Neuronal stem cell (in vitro differentiated cells): ENCODE data around the gene C11orf24.

ENCODE experiments used
- DNase-seq: peaks from one replicate; pipeline ENCODE4 v3.0.0-alpha.2; 2013; ENCODE audit warnings: low spot score
- H2AFZ ChIP-seq: one replicate; pipeline ENCODE4 v1.6.1; 2013; ENCODE audit warnings: mild to moderate bottlenecking, low read length, inconsistent platforms
- H2AK5ac ChIP-seq: 2 replicates; pipeline ENCODE4 v1.6.1; 2013; ENCODE audit warnings: low read depth, mild to moderate bottlenecking, inconsistent platforms, low read length, moderate library complexity, mixed read lengths
- H2BK120ac ChIP-seq: 2 replicates; pipeline ENCODE4 v1.6.1; 2013; ENCODE audit warnings: low read depth, mild to moderate bottlenecking, inconsistent platforms, low read length, moderate library complexity, mixed read lengths
- H2BK12ac ChIP-seq: one replicate; pipeline ENCODE4 v1.6.1; 2013; ENCODE audit warnings: low read length, inconsistent platforms
- H2BK15ac ChIP-seq: 2 replicates; pipeline ENCODE4 v1.6.1; 2013; ENCODE audit warnings: mild to moderate bottlenecking, low read length, inconsistent platforms, mixed read lengths
- H2BK5ac ChIP-seq: one replicate; pipeline ENCODE4 v1.6.1; 2013; ENCODE audit warnings: inconsistent platforms, mild to moderate bottlenecking, low read length, moderate library complexity
- H3K14ac ChIP-seq: one replicate; pipeline ENCODE4 v1.6.1; 2013; ENCODE audit warnings: low read length, inconsistent platforms
- H3K18ac ChIP-seq: 2 replicates; pipeline ENCODE4 v1.6.1; 2013; ENCODE audit warnings: low read length, inconsistent platforms
- H3K23ac ChIP-seq: 2 replicates; pipeline ENCODE4 v1.6.1; 2013; ENCODE audit warnings: low read depth, mild to moderate bottlenecking, mixed read lengths, low read length, inconsistent platforms; ENCODE audit not compliant: poor library complexity
- H3K27ac ChIP-seq: replicated peaks from 3 replicates; pipeline ENCODE4 v1.5.1; 2013; ENCODE audit warnings: low read length, inconsistent platforms
- H3K27me3 ChIP-seq, 3 experiments: 2 replicates each; pipeline ENCODE4 v1.6.1; 2013; ENCODE audit warnings: low read length in 3 of 3, mild to moderate bottlenecking in 2 of 3, inconsistent platforms in 1 of 3, low read depth in 1 of 3, mixed read lengths in 1 of 3, moderate library complexity in 1 of 3; ENCODE audit not compliant: control insufficient read depth in 3 of 3, insufficient read depth in 3 of 3
- H3K36me3 ChIP-seq, 2 donors: replicated peaks in 1 of 2; 2 replicates each; pipeline ENCODE4 v1.6.1; 2013; ENCODE audit warnings: low read length in 2 of 2; ENCODE audit not compliant: control insufficient read depth in 2 of 2, insufficient read depth in 2 of 2
- H3K4ac ChIP-seq: 2 replicates; pipeline ENCODE4 v1.6.1; 2013; ENCODE audit warnings: inconsistent platforms, mild to moderate bottlenecking, low read length, moderate library complexity
- H3K4me1 ChIP-seq, 2 donors: 1 replicate in 1 of 2; 2 replicates in 1 of 2; pipeline ENCODE4 v1.6.1; 2013; ENCODE audit warnings: low read length in 2 of 2, low read depth in 1 of 2; ENCODE audit not compliant: control insufficient read depth in 2 of 2, insufficient read depth in 1 of 2
- H3K4me2 ChIP-seq: one replicate; pipeline ENCODE4 v1.6.1; 2013; ENCODE audit warnings: mild to moderate bottlenecking, low read length, inconsistent platforms; ENCODE audit not compliant: insufficient read depth, poor library complexity, severe bottlenecking
- H3K4me3 ChIP-seq, 2 donors: 2 replicates each; pipeline ENCODE4 v1.5.1; 2013; ENCODE audit warnings: low read length in 2 of 2, mild to moderate bottlenecking in 2 of 2, inconsistent platforms in 1 of 2, moderate library complexity in 1 of 2
- H3K79me1 ChIP-seq: one replicate; pipeline ENCODE4 v1.6.1; 2013; ENCODE audit warnings: low read depth, mild to moderate bottlenecking, inconsistent platforms, low read length, moderate library complexity
- H3K9ac ChIP-seq: one replicate; pipeline ENCODE4 v1.6.1; 2013; ENCODE audit warnings: mild to moderate bottlenecking, low read depth, low read length, inconsistent platforms; ENCODE audit not compliant: poor library complexity
- H3K9me3 ChIP-seq, 2 donors: replicated peaks in 1 of 2; 2 replicates each; pipeline versions ENCODE3 to v1.6.1; 2013; ENCODE audit warnings: low read length in 2 of 2, mild to moderate bottlenecking in 2 of 2, inconsistent platforms in 1 of 2, low read depth in 1 of 2, mixed read lengths in 1 of 2, moderate library complexity in 1 of 2; ENCODE audit not compliant: control insufficient read depth in 2 of 2, insufficient read depth in 1 of 2
- H4K8ac ChIP-seq: one replicate; pipeline ENCODE4 v1.6.1; 2013; ENCODE audit warnings: low read depth, mild to moderate bottlenecking, inconsistent platforms, low read length, moderate library complexity
- H4K91ac ChIP-seq: one replicate; pipeline ENCODE4 v1.6.1; 2013; ENCODE audit warnings: low read length, low read depth, mild to moderate bottlenecking, inconsistent platforms; ENCODE audit not compliant: poor library complexity
- WGBS, 2 donors: extraction: QIAGEN DNeasy Blood & Tissue Kit; methylation state at CpG; one replicate each; pipeline ENCODE4 v1.1.7; 2013; ENCODE audit warnings: missing lambda C conversion rate in 2 of 2, mixed read lengths in 1 of 2; ENCODE audit not compliant: insufficient read length in 2 of 2, insufficient replicate concordance in 1 of 2; ENCODE audit errors: extremely low coverage in 2 of 2; 5-methylcytosine and 5-hydroxymethylcytosine counted together

The C11orf24 gene

DNA sequence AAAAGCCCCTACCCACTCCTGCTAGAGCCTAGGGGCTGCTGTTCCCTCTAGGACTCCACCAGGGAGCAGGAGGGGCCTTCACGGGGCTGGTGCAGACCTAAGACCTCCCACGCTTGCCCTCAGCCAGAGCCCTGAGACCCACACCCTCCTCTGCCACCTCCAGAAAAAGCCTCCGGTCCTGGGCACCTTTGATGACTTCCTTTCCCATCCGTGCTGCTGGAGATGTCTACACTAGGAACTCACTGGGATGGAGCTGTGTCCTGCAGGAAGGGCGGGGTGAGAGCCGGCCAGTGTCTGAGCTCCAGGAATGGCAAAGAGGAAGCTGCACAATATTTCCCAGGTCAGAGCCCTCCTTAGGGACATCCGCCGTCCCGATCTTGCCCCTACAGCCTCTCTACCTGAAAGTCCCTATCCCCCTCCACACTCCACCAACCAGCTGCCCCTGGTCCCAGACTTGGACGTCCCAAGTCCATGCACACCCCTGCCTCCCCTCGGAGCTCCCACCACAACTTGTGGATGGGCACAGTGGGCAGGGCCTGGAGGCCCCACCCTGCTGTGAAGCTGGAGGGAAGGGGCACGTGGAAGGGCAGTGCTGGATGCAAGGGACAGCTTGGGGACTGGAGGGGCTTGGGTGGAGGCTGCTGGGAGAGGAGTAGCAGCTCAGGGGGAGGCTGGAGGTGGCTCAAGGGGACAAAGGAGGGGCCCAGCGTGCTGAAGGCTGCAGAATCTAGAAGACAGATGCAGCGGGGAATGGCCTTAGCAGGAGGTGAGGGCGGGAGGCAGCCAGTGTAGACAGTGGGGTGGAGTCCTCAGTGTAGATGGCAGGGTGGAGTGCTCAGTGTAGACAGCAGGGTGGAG, 27.1 kb upstream of the C11orf24 start:
- H2BK5ac ChIP-seq, result peak overlapping the region; percentile 13
- peaks cover 0 to 2% of the 10 kb centered on the region in 2 donors for H3K4me1 ChIP-seq
- peak overlapping the region; percentile 58 for H2BK12ac ChIP-seq
- H3K4me3 ChIP-seq, result peak overlapping the region in 1 of 2 donors; percentile 2
- DNase-seq, result no peak
- H3K23ac ChIP-seq, result peak overlapping the region; percentile 43
- peak overlapping the region; percentile 89 for H3K14ac ChIP-seq
- no peak overlapping the region for H3K27ac ChIP-seq
- H3K18ac ChIP-seq, result peak overlapping the region; percentile 71
- H4K8ac ChIP-seq, result no peak overlapping the region
- peaks cover 0 to 18% (median 0%) of the 10 kb centered on the region in 3 experiments for H3K27me3 ChIP-seq
- peaks cover under 1 to 2% of the 10 kb centered on the region in 2 donors for H3K9me3 ChIP-seq
- WGBS, 2 donors, result no CpG with 5 or more reads among the region's 15 CpGs
- H3K4me2 ChIP-seq, result no peak overlapping the region
- no peak overlapping the region for H2AFZ ChIP-seq
- no peak overlapping the region for H2BK120ac ChIP-seq
- H3K36me3 ChIP-seq, result no peaks in the 10 kb centered on the region
- H4K91ac ChIP-seq, result peak overlapping the region; percentile 53
- peak overlapping the region; percentile 92 for H2BK15ac ChIP-seq
- peaks cover 3% of the 10 kb centered on the region for H3K79me1 ChIP-seq
- H2AK5ac ChIP-seq, result peak overlapping the region; percentile 92
- H3K9ac ChIP-seq, result peak overlapping the region; percentile 60
- H3K4ac ChIP-seq, result peak overlapping the region; percentile 76

DNA sequence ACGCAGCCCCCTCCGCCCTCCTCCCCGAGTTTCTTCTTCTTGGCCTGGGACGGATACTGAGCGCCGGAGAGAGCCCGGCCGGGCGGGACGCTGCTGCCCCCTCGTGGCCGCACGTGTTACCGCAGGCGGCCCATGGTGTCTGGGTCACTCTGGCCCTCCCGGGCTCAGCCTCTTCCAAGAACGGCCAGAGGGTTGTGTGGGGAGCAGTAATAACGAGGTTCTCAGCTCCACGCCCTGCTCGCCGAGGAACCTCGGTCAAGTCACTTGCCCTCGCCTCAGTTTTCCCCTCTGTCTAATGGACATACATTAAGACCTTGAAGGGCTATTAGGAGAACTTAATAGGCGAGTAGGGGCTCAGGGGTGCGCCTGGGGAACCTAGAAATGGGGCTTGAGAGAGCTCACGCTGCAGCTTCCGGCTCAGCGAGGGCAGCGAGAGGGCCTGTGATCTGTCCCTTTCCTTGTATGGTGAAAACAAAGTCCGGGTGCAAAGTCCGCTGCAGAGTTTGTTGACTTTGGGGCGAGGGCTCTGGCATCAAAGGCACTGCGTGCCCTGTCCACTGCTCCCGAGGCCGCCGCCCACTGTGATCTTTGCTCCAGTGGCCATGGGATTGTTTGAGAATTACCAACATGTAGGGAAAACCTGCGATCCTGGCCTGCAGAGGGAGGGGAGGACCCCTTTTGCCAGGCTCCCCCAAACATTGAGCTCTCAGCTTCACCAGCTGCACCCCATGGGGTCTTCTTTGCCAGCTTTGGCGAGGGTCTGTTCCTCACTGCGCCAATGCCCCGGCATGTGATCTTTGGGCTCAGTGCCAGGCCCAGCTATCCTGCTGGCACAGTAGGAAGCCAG, 26.3 kb upstream of the C11orf24 start:
- no peaks in the 10 kb centered on the region for H3K36me3 ChIP-seq
- H4K91ac ChIP-seq, result no peak overlapping the region
- peak; percentile 70 for DNase-seq
- H3K79me1 ChIP-seq, result peaks cover 3% of the 10 kb centered on the region
- no peak overlapping the region for H3K4me3 ChIP-seq
- peak overlapping the region; percentile 89 for H2AK5ac ChIP-seq
- H3K4me2 ChIP-seq, result no peak overlapping the region
- peaks cover 0 to 18% (median 0%) of the 10 kb centered on the region in 3 experiments for H3K27me3 ChIP-seq
- H3K9ac ChIP-seq, result peak overlapping the region; percentile 66
- H2BK5ac ChIP-seq, result no peak overlapping the region
- H3K4me1 ChIP-seq, result peaks cover 0 to 2% of the 10 kb centered on the region in 2 donors
- H3K14ac ChIP-seq, result no peak overlapping the region
- no CpG with 5 or more reads among the region's 40 CpGs for WGBS, 2 donors
- H4K8ac ChIP-seq, result no peak overlapping the region
- H2BK15ac ChIP-seq, result peak overlapping the region; percentile 75
- no peak overlapping the region for H2BK12ac ChIP-seq
- no peak overlapping the region for H3K4ac ChIP-seq
- no peaks in the 10 kb centered on the region for H3K9me3 ChIP-seq
- H3K23ac ChIP-seq, result no peak overlapping the region
- H3K18ac ChIP-seq, result peak overlapping the region; percentile 7
- peak overlapping the region; percentile 77 for H2AFZ ChIP-seq
- H2BK120ac ChIP-seq, result no peak overlapping the region
- H3K27ac ChIP-seq, result no peak overlapping the region

GRCh38 chr11:68297494-68297811, 25.7 kb upstream of the C11orf24 start:
- H3K4me2 ChIP-seq, result no peak overlapping the region
- no peak overlapping the region for H2BK15ac ChIP-seq
- no peaks in the 10 kb centered on the region for H3K9me3 ChIP-seq
- no peak for DNase-seq
- peaks cover 0 to 2% of the 10 kb centered on the region in 2 donors for H3K4me1 ChIP-seq
- H3K9ac ChIP-seq, result peak overlapping the region; percentile 66
- peak overlapping the region; percentile 41 for H3K18ac ChIP-seq
- H4K91ac ChIP-seq, result no peak overlapping the region
- no peak overlapping the region for H3K23ac ChIP-seq
- H3K4ac ChIP-seq, result no peak overlapping the region
- no peak overlapping the region for H4K8ac ChIP-seq
- no CpG with 5 or more reads among the region's 10 CpGs for WGBS, 2 donors
- peak overlapping the region; percentile 89 for H2AK5ac ChIP-seq
- peaks cover 3% of the 10 kb centered on the region for H3K79me1 ChIP-seq
- no peak overlapping the region for H2BK120ac ChIP-seq
- H3K36me3 ChIP-seq, result no peaks in the 10 kb centered on the region
- H3K27ac ChIP-seq, result no peak overlapping the region
- no peak overlapping the region for H3K4me3 ChIP-seq
- H3K14ac ChIP-seq, result no peak overlapping the region
- peak overlapping the region; percentile 77 for H2AFZ ChIP-seq
- no peak overlapping the region for H2BK5ac ChIP-seq
- H2BK12ac ChIP-seq, result no peak overlapping the region
- H3K27me3 ChIP-seq, result peaks cover 0 to 18% (median 0%) of the 10 kb centered on the region in 3 experiments

GRCh38 chr11:68297052-68297378, 25.2 kb upstream of the C11orf24 start:
- Histone ChIP-seq H3K23ac (peak overlapping the region; percentile 85), H3K4ac (peak overlapping the region; percentile 37), H3K18ac (peak overlapping the region; percentile 70), H3K14ac (no peak overlapping the region), H3K27me3 (peaks cover 0 to 18% (median 0%) of the 10 kb centered on the region in 3 experiments), H2BK12ac (peak overlapping the region; percentile 58), H4K91ac (no peak overlapping the region), H4K8ac (peak overlapping the region; percentile 23), H3K9ac (no peak overlapping the region), H3K9me3 (no peaks in the 10 kb centered on the region), H2AFZ (peak overlapping the region; percentile 77), H3K79me1 (peaks cover 3% of the 10 kb centered on the region), H2BK15ac (peak overlapping the region; percentile 81), H3K4me2 (no peak overlapping the region), H2BK5ac (peak overlapping the region; percentile 53), H3K4me1 (peaks cover 0 to 2% of the 10 kb centered on the region in 2 donors), H3K27ac (no peak overlapping the region), H2AK5ac (peak overlapping the region; percentile 89), H3K36me3 (no peaks in the 10 kb centered on the region), H3K4me3 (no peak overlapping the region), H2BK120ac (no peak overlapping the region)
- DNase-seq, result no peak
- no CpG with 5 or more reads among the region's 6 CpGs for WGBS, 2 donors
